Cardiac fibroblast (primary cell): Measurements from ENCODE around the gene PDE9A.

Experiments used
- DNase-seq, 2 donors: peaks; one replicate each; pipeline versions ENCODE4 v3.0.0 to v3.0.0-alpha.2; 2010; ENCODE audit warnings: low read depth in 2 of 2
- H3K4me3 ChIP-seq, 2 donors: replicated peaks in 1 of 2; 1 replicate in 1 of 2; 2 replicates in 1 of 2; pipeline ENCODE4 v1.5.1; 2011; ENCODE audit warnings: low read depth in 2 of 2, low read length in 2 of 2, mild to moderate bottlenecking in 2 of 2, moderate library complexity in 1 of 2
- TF ChIP-seq, protein P1 (sequence below): IDR thresholded peaks from one replicate; pipeline ENCODE4 v1.5.1; 2011; ENCODE audit warnings: low read depth, mild to moderate bottlenecking, low read length, inconsistent platforms

The PDE9A gene

GRCh38 chr21:42690586-42690985, 37.2 kb downstream of the PDE9A start:
- H3K4me3 ChIP-seq: no peak overlapping the region
- TF ChIP-seq, protein P1, sequence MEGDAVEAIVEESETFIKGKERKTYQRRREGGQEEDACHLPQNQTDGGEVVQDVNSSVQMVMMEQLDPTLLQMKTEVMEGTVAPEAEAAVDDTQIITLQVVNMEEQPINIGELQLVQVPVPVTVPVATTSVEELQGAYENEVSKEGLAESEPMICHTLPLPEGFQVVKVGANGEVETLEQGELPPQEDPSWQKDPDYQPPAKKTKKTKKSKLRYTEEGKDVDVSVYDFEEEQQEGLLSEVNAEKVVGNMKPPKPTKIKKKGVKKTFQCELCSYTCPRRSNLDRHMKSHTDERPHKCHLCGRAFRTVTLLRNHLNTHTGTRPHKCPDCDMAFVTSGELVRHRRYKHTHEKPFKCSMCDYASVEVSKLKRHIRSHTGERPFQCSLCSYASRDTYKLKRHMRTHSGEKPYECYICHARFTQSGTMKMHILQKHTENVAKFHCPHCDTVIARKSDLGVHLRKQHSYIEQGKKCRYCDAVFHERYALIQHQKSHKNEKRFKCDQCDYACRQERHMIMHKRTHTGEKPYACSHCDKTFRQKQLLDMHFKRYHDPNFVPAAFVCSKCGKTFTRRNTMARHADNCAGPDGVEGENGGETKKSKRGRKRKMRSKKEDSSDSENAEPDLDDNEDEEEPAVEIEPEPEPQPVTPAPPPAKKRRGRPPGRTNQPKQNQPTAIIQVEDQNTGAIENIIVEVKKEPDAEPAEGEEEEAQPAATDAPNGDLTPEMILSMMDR: no peak
- no peak for DNase-seq

DNA sequence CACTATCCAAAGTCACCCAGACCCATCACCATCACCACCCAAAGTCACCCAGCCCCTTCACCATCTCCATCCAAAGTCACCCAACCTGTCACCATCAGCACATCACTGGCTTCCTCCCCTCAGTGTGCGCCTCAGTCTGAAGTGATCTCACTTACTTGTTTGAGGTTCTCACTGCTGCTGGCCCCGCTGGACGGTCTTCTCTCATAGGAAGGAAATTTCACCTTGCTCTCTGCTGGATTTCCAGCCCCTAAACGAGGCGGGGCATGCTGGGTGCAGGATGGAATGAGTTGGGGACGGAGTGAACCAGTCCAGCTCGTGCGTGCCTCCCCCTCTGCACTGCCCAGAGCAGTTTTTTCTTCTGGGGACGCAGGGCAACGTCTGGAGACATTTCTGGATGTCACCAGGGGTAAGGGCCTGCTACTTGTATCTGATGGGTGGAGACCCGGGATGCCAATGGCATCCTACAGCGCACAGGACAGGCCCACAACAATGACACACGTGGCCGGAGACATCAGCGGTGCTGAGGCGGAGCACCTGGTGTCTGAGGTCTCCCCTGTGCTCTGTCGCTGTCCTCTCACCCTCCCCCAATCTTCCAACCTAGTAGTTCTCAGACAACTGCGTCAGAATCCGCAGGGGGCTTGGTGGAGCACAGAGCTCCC, 38.6 kb downstream of the PDE9A start:
- no peak for DNase-seq
- no peak overlapping the region for H3K4me3 ChIP-seq
- TF ChIP-seq, protein P1: no peak

GRCh38 chr21:42692688-42693087, 39.3 kb downstream of the PDE9A start:
- TF ChIP-seq, protein P1: no peak
- H3K4me3 ChIP-seq: no peak overlapping the region
- no peak for DNase-seq

- H3K4me3 ChIP-seq: no peak overlapping the region
- no peak for DNase-seq
- TF ChIP-seq, protein P1: no peak
Observed at GRCh38 chr21:42694751-42695696, 41.6 kb downstream of the PDE9A start.

DNA sequence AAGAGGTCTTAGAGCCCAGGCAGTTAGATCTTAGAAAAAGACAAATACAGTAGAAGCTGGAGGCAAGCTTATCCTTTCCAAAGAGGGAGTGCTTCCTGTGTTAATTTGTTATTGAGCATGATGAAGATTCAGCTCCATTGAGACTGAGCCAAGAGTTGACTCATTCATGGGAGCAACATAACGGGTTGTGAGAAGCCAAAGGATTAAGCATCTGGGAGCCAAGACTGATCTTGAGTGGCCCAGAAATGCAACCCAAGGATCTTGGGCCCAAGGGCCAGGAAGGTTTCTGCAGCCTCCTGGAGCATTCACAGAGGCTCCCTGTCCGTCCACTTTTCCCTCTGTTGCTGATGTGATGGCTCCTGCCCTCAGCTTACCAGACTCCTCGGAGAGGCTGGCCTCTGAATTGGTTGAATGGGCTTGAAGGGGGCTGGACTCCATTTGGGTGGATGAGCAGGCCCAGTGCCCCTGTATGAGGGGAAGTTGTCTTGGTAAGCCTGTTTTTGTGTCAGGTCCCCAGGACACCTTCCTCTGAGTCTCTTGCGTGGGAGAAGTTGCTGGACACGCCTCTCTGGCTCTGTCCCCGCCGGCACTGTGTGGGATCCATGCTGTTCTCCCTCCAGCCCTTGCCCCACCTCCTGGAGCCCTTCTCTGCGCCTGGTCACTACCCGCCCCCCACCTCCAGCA, 42.4 kb downstream of the PDE9A start:
- peak; percentile 43 to 75 for DNase-seq
- H3K4me3 ChIP-seq: no peak overlapping the region
- TF ChIP-seq, protein P1: no peak

GRCh38 chr21:42696501-42697040, 43.1 kb downstream of the PDE9A start:
- no peak for DNase-seq
- H3K4me3 ChIP-seq: no peak overlapping the region
- TF ChIP-seq, protein P1: no peak
